Neural crest cell (in vitro differentiated cells): ENCODE results near the gene PKN1. TPM values are rescaled to one million over a fixed set of nuclear protein-coding genes. Genes with fewer than 3 reads are reported as not detected.
A peak's percentile ranks its signal among the peaks of the same experiment; 100 is the strongest.

ENCODE experiments used
- DNase-seq: peaks from one replicate; pipeline ENCODE4 v3.0.0; 2021; ENCODE audit warnings: low read depth, mixed read lengths, low spot score
- H3K27ac Mint-ChIP-seq: one replicate; pipeline ENCODE4 v1.8.0; 2021; ENCODE audit warnings: mild to moderate bottlenecking, mixed read lengths; ENCODE audit not compliant: unreplicated experiment
- H3K27me3 Mint-ChIP-seq: 2 replicates; pipeline ENCODE4 v1.8.0; 2021; ENCODE audit warnings: low read depth, mild to moderate bottlenecking, mixed read lengths
- H3K36me3 Mint-ChIP-seq: 2 replicates; pipeline ENCODE4 v1.8.0; 2021; ENCODE audit warnings: low read depth, mild to moderate bottlenecking, mixed read lengths
- H3K4me1 Mint-ChIP-seq: 2 replicates; pipeline ENCODE4 v1.8.0; 2021; ENCODE audit warnings: mixed read lengths
- H3K4me3 Mint-ChIP-seq: one replicate; pipeline ENCODE4 v1.8.0; 2021; ENCODE audit warnings: mild to moderate bottlenecking, mixed read lengths
- H3K9me3 Mint-ChIP-seq: 2 replicates; pipeline ENCODE4 v1.8.0; 2021; ENCODE audit warnings: mixed read lengths
- CTCF ChIP-seq: fragments of 200-600 bp; sonication (generic); conservative IDR thresholded peaks from 2 replicates; pipeline ENCODE4 v1.5.0; 2021; ENCODE audit warnings: antibody characterized with exemption, mild to moderate bottlenecking
- total RNA-seq: library from RNA; stranded (reverse); gene quantifications from 2 replicates; pipeline ENCODE4 v1.2.1, GENCODE V29; 2021

Gene PKN1
- total RNA-seq, 1 donor from 2014 or later, result 126 TPM

GRCh38 chr19:14439014-14439413, 5.9 kb downstream of the PKN1 start:
- H3K36me3 Mint-ChIP-seq, result peaks cover 8% of the 10 kb centered on the region
- DNase-seq, result no peak
- H3K4me1 Mint-ChIP-seq, result peaks cover 20% of the 10 kb centered on the region
- no peaks in the 10 kb centered on the region for H3K9me3 Mint-ChIP-seq
- no peak for TF ChIP-seq CTCF
- peak overlapping the region; percentile 60 for H3K4me3 Mint-ChIP-seq
- H3K27ac Mint-ChIP-seq, result no peak overlapping the region
- H3K27me3 Mint-ChIP-seq, result no peaks in the 10 kb centered on the region

DNA sequence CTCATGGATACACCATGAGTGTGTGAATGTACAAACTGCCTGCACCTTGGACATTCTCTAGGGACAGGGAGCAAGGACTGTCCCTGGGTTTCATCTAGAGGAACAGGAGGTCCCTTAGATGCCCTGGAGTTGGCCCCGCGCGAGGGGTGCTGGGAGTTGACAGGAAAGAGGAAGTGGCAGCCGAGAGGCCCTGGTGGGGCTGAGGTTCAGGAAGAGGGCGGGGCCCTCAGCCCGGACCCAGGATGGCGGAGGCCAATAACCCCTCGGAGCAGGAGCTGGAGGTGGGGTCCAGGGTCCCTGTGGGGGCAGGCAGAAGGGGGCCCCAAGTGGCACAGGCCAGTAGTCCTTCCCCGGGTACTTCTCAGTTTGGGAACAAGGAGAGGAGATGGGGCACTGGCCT, 6.9 kb downstream of the PKN1 start:
- H3K27ac Mint-ChIP-seq, result peak overlapping the region; percentile 71
- no peaks in the 10 kb centered on the region for H3K9me3 Mint-ChIP-seq

DNA sequence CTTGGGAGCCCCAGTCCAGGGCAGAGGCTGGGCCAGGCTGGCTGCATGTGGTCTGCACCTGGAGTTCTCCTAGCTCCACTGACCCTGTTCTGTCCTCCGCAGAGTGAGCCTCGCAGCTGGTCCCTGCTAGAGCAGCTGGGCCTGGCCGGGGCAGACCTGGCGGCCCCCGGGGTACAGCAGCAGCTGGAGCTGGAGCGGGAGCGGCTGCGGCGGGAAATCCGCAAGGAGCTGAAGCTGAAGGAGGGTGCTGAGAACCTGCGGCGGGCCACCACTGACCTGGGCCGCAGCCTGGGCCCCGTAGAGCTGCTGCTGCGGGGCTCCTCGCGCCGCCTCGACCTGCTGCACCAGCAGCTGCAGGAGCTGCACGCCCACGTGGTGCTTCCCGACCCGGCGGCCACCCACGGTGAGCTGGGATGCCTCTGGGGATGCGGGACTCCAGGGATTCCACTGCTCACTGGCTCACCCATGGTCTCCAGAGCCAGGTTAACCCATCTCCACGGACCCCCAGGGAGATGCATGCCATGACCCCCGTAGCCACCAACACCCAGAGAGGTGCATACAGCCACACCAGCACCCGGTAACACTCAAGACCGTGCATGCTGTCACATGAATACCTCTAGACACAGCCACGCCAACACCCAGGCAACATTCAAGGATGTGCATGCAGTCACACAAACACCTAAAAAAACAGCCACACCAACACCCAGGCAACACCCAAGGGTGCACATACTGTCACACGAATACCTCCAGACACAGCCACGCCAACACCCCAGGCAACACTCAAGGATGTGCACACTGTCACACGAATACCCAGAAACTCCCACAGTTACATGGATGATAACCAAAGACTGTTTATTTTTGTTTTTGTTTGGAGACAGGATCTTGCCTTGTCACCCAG, 8.2 kb downstream of the PKN1 start:
- Mint-ChIP-seq H3K27me3 (no peaks in the 10 kb centered on the region), H3K9me3 (no peaks in the 10 kb centered on the region), H3K27ac (no peak overlapping the region), H3K4me1 (peaks cover 10% of the 10 kb centered on the region), H3K4me3 (no peak overlapping the region), H3K36me3 (peaks cover 17% of the 10 kb centered on the region)
- no peak for DNase-seq
- TF ChIP-seq CTCF, result no peak

More for the DNA sequence above, 6.9 kb downstream of the PKN1 start:
- Mint-ChIP-seq H3K4me1 (peaks cover 10% of the 10 kb centered on the region), H3K27me3 (no peaks in the 10 kb centered on the region), H3K36me3 (peaks cover 14% of the 10 kb centered on the region), H3K4me3 (no peak overlapping the region)
- TF ChIP-seq CTCF, result no peak
- DNase-seq, result no peak

GRCh38 chr19:14442891-14443631, 10.0 kb downstream of the PKN1 start:
- H3K4me3 Mint-ChIP-seq, result no peak overlapping the region
- peaks cover 10% of the 10 kb centered on the region for H3K4me1 Mint-ChIP-seq
- H3K9me3 Mint-ChIP-seq, result no peaks in the 10 kb centered on the region
- no peak for DNase-seq
- H3K36me3 Mint-ChIP-seq, result peaks cover 23% of the 10 kb centered on the region
- no peak for TF ChIP-seq CTCF
- no peak overlapping the region for H3K27ac Mint-ChIP-seq
- no peaks in the 10 kb centered on the region for H3K27me3 Mint-ChIP-seq

- TF ChIP-seq CTCF, result no peak
- DNase-seq, result no peak
- H3K9me3 Mint-ChIP-seq, result no peaks in the 10 kb centered on the region
Measured at GRCh38 chr19:14443632-14444216, 10.6 kb downstream of the PKN1 start.

More at GRCh38 chr19:14443632-14444216, 10.6 kb downstream of the PKN1 start:
- no peaks in the 10 kb centered on the region for H3K27me3 Mint-ChIP-seq
- no peak overlapping the region for H3K27ac Mint-ChIP-seq
- peaks cover 10% of the 10 kb centered on the region for H3K4me1 Mint-ChIP-seq
- H3K36me3 Mint-ChIP-seq, result peaks cover 26% of the 10 kb centered on the region
- no peak overlapping the region for H3K4me3 Mint-ChIP-seq
